ENCODE measurements around the gene CPLANE1. TPM values are rescaled to one million over a fixed set of nuclear protein-coding genes. Genes with fewer than 3 reads are reported as not detected.
"Not testable (repeated sequence)": the region's sequence is repeated elsewhere in the genome, so short reads cannot be mapped to it uniquely, and the experiment has no call there.

Gene CPLANE1
- total RNA-seq, 1 donor from 2014 or later: 11.7 TPM

GRCh38 chr5:37153661-37154060 lies 95.5 kb downstream of the CPLANE1 start:
- ChIA-PET CTCF (no interaction called here), POLR2A (no interaction called here)
- ATAC-seq (ENCODE audit: low read depth) (no peak), DNase-seq (no peak)
- Mint-ChIP-seq H3K36me3 (ENCODE audit: low read depth) (peaks cover 48% of the 10 kb centered on the region), H3K27me3 (no peaks in the 10 kb centered on the region), H3K4me1 (no peaks in the 10 kb centered on the region), H3K27ac (no peak overlapping the region), H3K4me3 (no peak overlapping the region), H3K9me3 (no peaks in the 10 kb centered on the region)
- intact Hi-C loops (cut with micrococcal nuclease): no loop called here
- TF ChIP-seq, protein P1, sequence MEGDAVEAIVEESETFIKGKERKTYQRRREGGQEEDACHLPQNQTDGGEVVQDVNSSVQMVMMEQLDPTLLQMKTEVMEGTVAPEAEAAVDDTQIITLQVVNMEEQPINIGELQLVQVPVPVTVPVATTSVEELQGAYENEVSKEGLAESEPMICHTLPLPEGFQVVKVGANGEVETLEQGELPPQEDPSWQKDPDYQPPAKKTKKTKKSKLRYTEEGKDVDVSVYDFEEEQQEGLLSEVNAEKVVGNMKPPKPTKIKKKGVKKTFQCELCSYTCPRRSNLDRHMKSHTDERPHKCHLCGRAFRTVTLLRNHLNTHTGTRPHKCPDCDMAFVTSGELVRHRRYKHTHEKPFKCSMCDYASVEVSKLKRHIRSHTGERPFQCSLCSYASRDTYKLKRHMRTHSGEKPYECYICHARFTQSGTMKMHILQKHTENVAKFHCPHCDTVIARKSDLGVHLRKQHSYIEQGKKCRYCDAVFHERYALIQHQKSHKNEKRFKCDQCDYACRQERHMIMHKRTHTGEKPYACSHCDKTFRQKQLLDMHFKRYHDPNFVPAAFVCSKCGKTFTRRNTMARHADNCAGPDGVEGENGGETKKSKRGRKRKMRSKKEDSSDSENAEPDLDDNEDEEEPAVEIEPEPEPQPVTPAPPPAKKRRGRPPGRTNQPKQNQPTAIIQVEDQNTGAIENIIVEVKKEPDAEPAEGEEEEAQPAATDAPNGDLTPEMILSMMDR (IDR thresholded peaks at IDR 0.05): no peak

GRCh38 chr5:37146896-37147295 lies 102.3 kb downstream of the CPLANE1 start:
- H3K27me3 Mint-ChIP-seq: no peaks in the 10 kb centered on the region
- H3K4me3 Mint-ChIP-seq: no peak overlapping the region
- intact Hi-C loops (cut with micrococcal nuclease): no loop called here
- ChIA-PET POLR2A (no interaction called here), CTCF (no interaction called here)
- H3K9me3 Mint-ChIP-seq: peaks cover 7% of the 10 kb centered on the region
- no peak overlapping the region for H3K27ac Mint-ChIP-seq
- peaks cover 40% of the 10 kb centered on the region for H3K36me3 Mint-ChIP-seq (ENCODE audit: low read depth)
- H3K4me1 Mint-ChIP-seq: no peaks in the 10 kb centered on the region
- ATAC-seq (ENCODE audit: low read depth) (no peak), DNase-seq (no peak)
- TF ChIP-seq, protein P1 (IDR thresholded peaks at IDR 0.05): no peak

GRCh38 chr5:37136694-37137093 lies 112.5 kb downstream of the CPLANE1 start:
- CTCF ChIA-PET: no interaction called here
- Mint-ChIP-seq H3K9me3 (peaks cover 20% of the 10 kb centered on the region), H3K27ac (no peak overlapping the region), H3K36me3 (ENCODE audit: low read depth) (peaks cover 57% of the 10 kb centered on the region), H3K27me3 (no peaks in the 10 kb centered on the region), H3K4me1 (no peaks in the 10 kb centered on the region), H3K4me3 (no peak overlapping the region)
- TF ChIP-seq, protein P1 (IDR thresholded peaks at IDR 0.05): no peak
- DNase-seq (no peak), ATAC-seq (ENCODE audit: low read depth) (no peak)
- POLR2A ChIA-PET: no interaction called here
- intact Hi-C loops (cut with micrococcal nuclease): no loop called here

DNA sequence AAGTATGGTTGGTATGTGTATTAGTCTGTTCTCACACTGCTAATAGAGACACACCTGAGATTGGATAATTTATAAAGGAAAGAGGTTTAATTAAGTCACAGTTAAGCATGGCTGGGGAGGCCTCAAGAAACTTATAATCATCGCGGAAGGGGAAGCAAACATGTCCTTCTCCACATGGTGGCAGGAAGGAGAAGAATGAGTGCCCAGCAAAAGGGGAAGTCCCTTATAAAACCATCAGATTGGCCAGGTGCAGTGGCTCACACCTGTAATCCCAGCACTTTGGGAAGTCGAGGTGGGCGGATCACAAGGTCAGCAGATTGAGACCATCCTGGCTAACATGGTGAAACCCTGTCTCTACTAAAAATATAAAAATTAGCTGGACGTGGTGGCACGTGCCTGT lies 113.9 kb downstream of the CPLANE1 start:
- intact Hi-C loops (cut with micrococcal nuclease); POLR2A ChIA-PET; H3K4me3 Mint-ChIP-seq; H3K27me3 Mint-ChIP-seq; H3K4me1 Mint-ChIP-seq; ATAC-seq (ENCODE audit: low read depth); H3K27ac Mint-ChIP-seq; CTCF ChIA-PET; DNase-seq: not testable (repeated sequence)
- peaks cover 48% of the 10 kb centered on the region for H3K36me3 Mint-ChIP-seq (ENCODE audit: low read depth)
- H3K9me3 Mint-ChIP-seq: peaks cover 22% of the 10 kb centered on the region

DNA sequence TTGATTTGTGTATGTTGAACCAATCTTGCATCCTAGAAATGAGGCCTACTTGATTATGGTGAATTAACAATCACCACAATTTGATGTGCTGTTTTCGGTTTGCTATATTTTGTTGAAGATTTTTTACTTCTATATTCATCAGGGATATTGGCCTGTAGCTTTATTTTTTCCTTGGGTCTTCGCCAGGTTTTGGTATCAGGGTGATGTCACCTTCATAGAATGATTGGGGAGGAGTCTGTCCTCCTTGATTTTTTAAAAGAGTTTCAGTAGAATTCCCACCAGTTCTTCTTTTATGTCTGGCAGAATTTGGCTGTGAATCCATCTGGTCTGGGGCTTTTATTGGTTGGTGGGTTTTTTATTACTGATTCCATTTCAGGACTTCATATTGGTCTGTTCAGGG lies 115.2 kb downstream of the CPLANE1 start:
- ATAC-seq (ENCODE audit: low read depth) (no peak), DNase-seq (no peak)
- TF ChIP-seq, protein P1 (IDR thresholded peaks at IDR 0.05): no peak
- H3K36me3 Mint-ChIP-seq (ENCODE audit: low read depth): peaks cover 55% of the 10 kb centered on the region
- ChIA-PET POLR2A (no interaction called here), CTCF (no interaction called here)
- no peak overlapping the region for H3K4me3 Mint-ChIP-seq
- intact Hi-C loops (cut with micrococcal nuclease): no loop called here
- no peaks in the 10 kb centered on the region for H3K4me1 Mint-ChIP-seq
- peaks cover 22% of the 10 kb centered on the region for H3K9me3 Mint-ChIP-seq
- H3K27ac Mint-ChIP-seq: no peak overlapping the region
- no peaks in the 10 kb centered on the region for H3K27me3 Mint-ChIP-seq

DNA sequence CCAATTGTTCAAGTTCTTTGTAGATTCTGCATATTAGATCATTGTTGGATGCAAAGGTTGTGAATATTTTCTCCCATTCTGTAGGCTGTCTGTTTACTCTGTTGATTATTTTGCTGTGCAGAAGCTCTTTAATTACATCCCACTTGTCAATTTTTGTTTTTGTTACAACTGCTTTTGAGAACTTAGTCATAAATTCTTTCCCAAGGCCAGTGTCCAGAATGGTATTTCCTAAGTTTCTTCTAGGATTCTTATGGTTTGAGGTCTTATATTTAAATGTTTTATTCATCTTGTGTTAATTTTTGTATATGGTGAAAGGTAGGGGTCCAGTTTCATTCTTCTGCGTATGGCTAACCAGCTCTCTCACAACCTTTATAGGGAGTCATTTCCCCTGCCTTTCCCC lies 116.5 kb downstream of the CPLANE1 start:
- ATAC-seq (ENCODE audit: low read depth) (no peak), DNase-seq (no peak)
- intact Hi-C loops (cut with micrococcal nuclease): no loop called here
- H3K27me3 Mint-ChIP-seq: no peaks in the 10 kb centered on the region
- H3K36me3 Mint-ChIP-seq (ENCODE audit: low read depth): peaks cover 50% of the 10 kb centered on the region
- H3K9me3 Mint-ChIP-seq: peaks cover 18% of the 10 kb centered on the region
- no peaks in the 10 kb centered on the region for H3K4me1 Mint-ChIP-seq
- ChIA-PET POLR2A (no interaction called here), CTCF (no interaction called here)
- no peak overlapping the region for H3K27ac Mint-ChIP-seq
- no peak overlapping the region for H3K4me3 Mint-ChIP-seq
- TF ChIP-seq, protein P1 (IDR thresholded peaks at IDR 0.05): no peak

Measured in activated B cell treated with CpG ODN at 0.5 μM for 24 hours (primary cell).